Vagina (tissue), 2 donors: Measurements from ENCODE around the gene ZNF407. TPM values are rescaled to one million over a fixed set of nuclear protein-coding genes. Genes with fewer than 3 reads are reported as not detected.
"Not testable (repeated sequence)": the region's sequence is repeated elsewhere in the genome, so short reads cannot be mapped to it uniquely, and the experiment has no call there.

ENCODE experiments used
- DNase-seq, 2 donors: peaks; one replicate each; pipeline ENCODE4 v3.0.0-alpha.2; 2017; ENCODE audit errors: extremely low spot score in 2 of 2
- H3K27ac ChIP-seq: fragments of 200-600 bp; sonication (generic); one replicate; pipeline ENCODE4 v1.5.1; 2019
- H3K27me3 ChIP-seq: fragments of 200-600 bp; sonication (generic); one replicate; pipeline ENCODE4 v1.5.1; 2019
- H3K36me3 ChIP-seq, 2 donors: fragments of 200-600 bp; sonication (generic); one replicate each; pipeline ENCODE4 v1.5.1; 2017 to 2019
- H3K4me1 ChIP-seq: fragments of 200-600 bp; sonication (generic); one replicate; pipeline ENCODE4 v1.5.1; 2019
- H3K4me3 ChIP-seq, 2 donors: fragments of 200-600 bp; sonication (generic); 1 replicate in 1 of 2; 2 replicates in 1 of 2; pipeline ENCODE4 v1.5.1; 2016 to 2019
- H3K9me3 ChIP-seq: fragments of 200-600 bp; sonication (generic); one replicate; pipeline ENCODE4 v1.5.1; 2019
- CTCF ChIP-seq, 3 experiments: fragments of 450-650 bp in 2 of 3; fragments of 200-600 bp in 1 of 3; sonication (generic) in 1 of 3; IDR thresholded peaks; one replicate each; pipeline ENCODE4 v1.5.1; 2017 to 2019; ENCODE audit warnings: antibody characterized with exemption in 3 of 3, mild to moderate bottlenecking in 2 of 3, moderate library complexity in 2 of 3
- POLR2A ChIP-seq, 2 donors: fragments of 450-650 bp; IDR thresholded peaks; one replicate each; pipeline ENCODE4 v1.6.1; 2017; ENCODE audit warnings: antibody characterized with exemption in 2 of 2, mild to moderate bottlenecking in 2 of 2, moderate library complexity in 2 of 2
- POLR2AphosphoS5 ChIP-seq, 2 donors: sonication (generic); formaldehyde crosslinking; IDR thresholded peaks; one replicate each; pipeline ENCODE4 v1.9.0; 2017; ENCODE audit warnings: antibody characterized with exemption in 2 of 2, mild to moderate bottlenecking in 2 of 2, low read depth in 1 of 2; ENCODE audit not compliant: insufficient read depth in 1 of 2
- intact Hi-C: fragments of 100-400 bp; cut with DNase I; formaldehyde crosslinking; loops from one replicate; pipeline ENCODE4 v1.15.1; 2023
- total RNA-seq: library from RNA; depleted of rRNA; stranded (reverse); fragments of >200 nt; gene quantifications from one replicate; pipeline ENCODE4 v1.2.3, GENCODE V29; 2016

ZNF407 gene
- total RNA-seq, 1 donor from 2014 or later, result 15.5 TPM

- Histone ChIP-seq H3K27me3 (no peaks in the 10 kb centered on the region), H3K9me3 (no peaks in the 10 kb centered on the region), H3K27ac (no peak overlapping the region), H3K4me3 (no peak overlapping the region), H3K36me3 (no peaks in the 10 kb centered on the region), H3K4me1 (no peaks in the 10 kb centered on the region)
- no peak for TF ChIP-seq CTCF (IDR thresholded peaks at IDR 0.05)
- TF ChIP-seq POLR2A (IDR thresholded peaks at IDR 0.05), result no peak
- no peak for TF ChIP-seq POLR2AphosphoS5 (IDR thresholded peaks at IDR 0.05; ENCODE audit: insufficient read depth in 1 of 2, low read depth in 1 of 2)
- no peak for DNase-seq
- intact Hi-C loops, result no loop called here
Measured at GRCh38 chr18:74563999-74564398, 33.7 kb upstream of the ZNF407 start.

GRCh38 chr18:74565164-74565563 lies 32.5 kb upstream of the ZNF407 start:
- not testable (repeated sequence) for H3K9me3 ChIP-seq

GRCh38 chr18:74565993-74566392 lies 31.7 kb upstream of the ZNF407 start:
- H3K27me3 ChIP-seq, H3K9me3 ChIP-seq, H3K4me3 ChIP-seq, H3K4me1 ChIP-seq, H3K27ac ChIP-seq, H3K36me3 ChIP-seq, DNase-seq, intact Hi-C loops: not testable (repeated sequence)

More at GRCh38 chr18:74565164-74565563, 32.5 kb upstream of the ZNF407 start:
- intact Hi-C loops, H3K27me3 ChIP-seq, H3K4me3 ChIP-seq, H3K27ac ChIP-seq, H3K36me3 ChIP-seq, DNase-seq, H3K4me1 ChIP-seq: not testable (repeated sequence)

GRCh38 chr18:74567822-74568221 lies 29.8 kb upstream of the ZNF407 start:
- TF ChIP-seq POLR2AphosphoS5 (IDR thresholded peaks at IDR 0.05; ENCODE audit: insufficient read depth in 1 of 2, low read depth in 1 of 2) (no peak), CTCF (IDR thresholded peaks at IDR 0.05) (no peak), POLR2A (IDR thresholded peaks at IDR 0.05) (no peak)
- no peaks in the 10 kb centered on the region for H3K4me1 ChIP-seq

GRCh38 chr18:74569401-74569800 lies 28.3 kb upstream of the ZNF407 start:
- TF ChIP-seq CTCF (IDR thresholded peaks at IDR 0.05) (no peak), POLR2A (IDR thresholded peaks at IDR 0.05) (no peak), POLR2AphosphoS5 (IDR thresholded peaks at IDR 0.05; ENCODE audit: insufficient read depth in 1 of 2, low read depth in 1 of 2) (no peak)
- intact Hi-C loops, result no loop called here

More at GRCh38 chr18:74567822-74568221, 29.8 kb upstream of the ZNF407 start:
- H3K27me3 ChIP-seq, result no peaks in the 10 kb centered on the region
- H3K36me3 ChIP-seq, result no peaks in the 10 kb centered on the region
- intact Hi-C loops, result no loop called here
- H3K9me3 ChIP-seq, result no peaks in the 10 kb centered on the region
- H3K27ac ChIP-seq, result no peak overlapping the region
- DNase-seq, result no peak
- no peak overlapping the region for H3K4me3 ChIP-seq

GRCh38 chr18:74570266-74570665 lies 27.4 kb upstream of the ZNF407 start:
- H3K4me1 ChIP-seq, result no peaks in the 10 kb centered on the region

More at GRCh38 chr18:74569401-74569800, 28.3 kb upstream of the ZNF407 start:
- Histone ChIP-seq H3K36me3 (no peaks in the 10 kb centered on the region), H3K27me3 (no peaks in the 10 kb centered on the region), H3K4me1 (no peaks in the 10 kb centered on the region), H3K4me3 (no peak overlapping the region), H3K9me3 (no peaks in the 10 kb centered on the region), H3K27ac (no peak overlapping the region)
- DNase-seq, result no peak

More at GRCh38 chr18:74570266-74570665, 27.4 kb upstream of the ZNF407 start:
- H3K27ac ChIP-seq, result no peak overlapping the region
- no peak for DNase-seq
- H3K9me3 ChIP-seq, result no peaks in the 10 kb centered on the region
- H3K36me3 ChIP-seq, result no peaks in the 10 kb centered on the region
- no peaks in the 10 kb centered on the region for H3K27me3 ChIP-seq
- H3K4me3 ChIP-seq, result no peak overlapping the region
- TF ChIP-seq CTCF (IDR thresholded peaks at IDR 0.05) (no peak), POLR2A (IDR thresholded peaks at IDR 0.05) (no peak), POLR2AphosphoS5 (IDR thresholded peaks at IDR 0.05; ENCODE audit: insufficient read depth in 1 of 2, low read depth in 1 of 2) (no peak)
- intact Hi-C loops, result no loop called here
